Smooth muscle cell (in vitro differentiated cells): Measurements from ENCODE around the gene OR2B2. TPM values are rescaled to one million over a fixed set of nuclear protein-coding genes. Genes with fewer than 3 reads are reported as not detected.
A peak's percentile ranks its signal among the peaks of the same experiment; 100 is the strongest.
"Not testable (repeated sequence)": the region's sequence is repeated elsewhere in the genome, so short reads cannot be mapped to it uniquely, and the experiment has no call there.

ENCODE experiments used
- DNase-seq: peaks from one replicate; lab custom pipeline; 2025; ENCODE audit not compliant: unreplicated experiment; lab: John Stamatoyannopoulos, UW
- H2AFZ ChIP-seq: fragments of 200-600 bp; sonication (generic); 2 replicates; pipeline ENCODE4 v1.6.0; 2016; ENCODE audit warnings: antibody characterized with exemption, low read depth, mild to moderate bottlenecking
- H3F3A ChIP-seq: fragments of 200-600 bp; sonication (generic); 2 replicates; pipeline ENCODE4 v1.6.0; 2017; ENCODE audit warnings: antibody characterized with exemption, low read depth
- H3K27ac ChIP-seq: fragments of 200-600 bp; sonication (generic); 2 replicates; pipeline ENCODE4 v1.5.1; 2016; ENCODE audit warnings: low read depth, mild to moderate bottlenecking
- H3K27me3 ChIP-seq: fragments of 200-600 bp; sonication (generic); 2 replicates; pipeline ENCODE4 v1.6.1; 2016; ENCODE audit warnings: low read depth, mild to moderate bottlenecking
- H3K36me3 ChIP-seq: fragments of 200-600 bp; sonication (generic); 2 replicates; pipeline ENCODE4 v1.5.1; 2016; ENCODE audit warnings: low read depth
- H3K4me1 ChIP-seq: fragments of 200-600 bp; sonication (generic); 2 replicates; pipeline ENCODE4 v1.5.1; 2016; ENCODE audit warnings: low read depth
- H3K4me2 ChIP-seq: fragments of 200-600 bp; sonication (generic); 2 replicates; pipeline ENCODE4 v1.6.0; 2016; ENCODE audit warnings: mild to moderate bottlenecking
- H3K4me3 ChIP-seq: fragments of 200-600 bp; sonication (generic); 2 replicates; pipeline ENCODE4 v1.5.1; 2016; ENCODE audit warnings: mild to moderate bottlenecking
- H3K79me2 ChIP-seq: fragments of 200-600 bp; sonication (generic); 2 replicates; pipeline ENCODE4 v1.6.0; 2016; ENCODE audit warnings: low read depth, mild to moderate bottlenecking
- H3K9ac ChIP-seq: fragments of 200-600 bp; sonication (generic); 2 replicates; pipeline ENCODE4 v1.6.0; 2016; ENCODE audit warnings: low read depth
- H3K9me3 ChIP-seq: fragments of 200-600 bp; sonication (generic); replicated peaks from 2 replicates; pipeline ENCODE4 v1.5.1; 2016; ENCODE audit warnings: low read depth
- H4K20me1 ChIP-seq: fragments of 200-600 bp; sonication (generic); 2 replicates; pipeline ENCODE4 v1.6.0; 2016; ENCODE audit warnings: low read depth
- CTCF ChIP-seq: fragments of 200-600 bp; sonication (generic); IDR thresholded peaks from 2 replicates; pipeline ENCODE4 v1.5.1; 2017; ENCODE audit warnings: borderline replicate concordance, mild to moderate bottlenecking, antibody characterized with exemption; ENCODE audit not compliant: insufficient read depth, poor library complexity, severe bottlenecking
- WGBS: methylation state at CpG from one replicate; pipeline ENCODE4 v1.1.7; 2016; ENCODE audit warnings: low lambda C conversion rate; 5-methylcytosine and 5-hydroxymethylcytosine counted together
- polyA plus RNA-seq: library from polyadenylated mRNA; unstranded; fragments of >200 nt; fragmentation: Nextera tagmentation; extraction: Ambion mirVana; gene quantifications from 2 replicates; pipeline ENCODE4 v1.2.1, GENCODE V29; 2016
- total RNA-seq: library from RNA; depleted of rRNA; stranded (reverse); fragments of >200 nt; gene quantifications from 2 replicates; pipeline ENCODE4 v1.2.3, GENCODE V29; 2014

The OR2B2 gene
- total and polyA plus RNA-seq, 2 experiments from 2014 or later: not detected

- WGBS: under 1% methylated on average over 38 of the region's 38 CpGs
- Histone ChIP-seq H3K4me1 (no peaks in the 10 kb centered on the region), H3K9ac (peak overlapping the region; percentile 81), H3F3A (peaks cover 5% of the 10 kb centered on the region), H3K9me3 (no peaks in the 10 kb centered on the region), H3K27ac (peak overlapping the region; percentile 91), H3K4me2 (peak overlapping the region; percentile 98), H3K79me2 (no peaks in the 10 kb centered on the region), H3K4me3 (peak overlapping the region; percentile 98), H3K27me3 (no peaks in the 10 kb centered on the region), H2AFZ (peak overlapping the region; percentile 98), H3K36me3 (no peaks in the 10 kb centered on the region), H4K20me1 (no peaks in the 10 kb centered on the region)
- peak; percentile 72 for DNase-seq
- no peak for TF ChIP-seq CTCF
Measured at GRCh38 chr6:27902335-27903314, 9.6 kb downstream of the OR2B2 start.

- Histone ChIP-seq H3K4me2 (peak overlapping the region; percentile 98), H3K27me3 (no peaks in the 10 kb centered on the region), H3K4me3 (peak overlapping the region; percentile 98), H2AFZ (no peak overlapping the region), H3F3A (peaks cover 5% of the 10 kb centered on the region), H3K9me3 (no peaks in the 10 kb centered on the region), H3K9ac (no peak overlapping the region), H3K27ac (no peak overlapping the region), H3K36me3 (no peaks in the 10 kb centered on the region), H3K4me1 (no peaks in the 10 kb centered on the region), H4K20me1 (no peaks in the 10 kb centered on the region), H3K79me2 (no peaks in the 10 kb centered on the region)
- TF ChIP-seq CTCF: no peak
- DNase-seq: no peak
- 82% methylated on average over 8 of the region's 8 CpGs for WGBS
Measured at GRCh38 chr6:27901801-27902200, 10.4 kb downstream of the OR2B2 start.

GRCh38 chr6:27900197-27900596 lies 12.0 kb downstream of the OR2B2 start:
- not testable (repeated sequence) for H3K36me3 ChIP-seq, H4K20me1 ChIP-seq, H2AFZ ChIP-seq, H3F3A ChIP-seq, H3K4me1 ChIP-seq, H3K9ac ChIP-seq, H3K9me3 ChIP-seq, H3K79me2 ChIP-seq, H3K4me2 ChIP-seq, H3K27ac ChIP-seq, H3K4me3 ChIP-seq, DNase-seq, H3K27me3 ChIP-seq
- 93% methylated on average over 7 of the region's 7 CpGs for WGBS

GRCh38 chr6:27899543-27899942 lies 12.7 kb downstream of the OR2B2 start:
- no peaks in the 10 kb centered on the region for H3K9me3 ChIP-seq
- H3K27ac ChIP-seq: no peak overlapping the region
- no peak for DNase-seq
- H3K9ac ChIP-seq: no peak overlapping the region
- no peak overlapping the region for H3K4me3 ChIP-seq
- no peaks in the 10 kb centered on the region for H3K79me2 ChIP-seq
- H2AFZ ChIP-seq: no peak overlapping the region
- peaks cover 8% of the 10 kb centered on the region for H3F3A ChIP-seq
- no peak overlapping the region for H3K4me2 ChIP-seq
- no peaks in the 10 kb centered on the region for H3K36me3 ChIP-seq
- no peaks in the 10 kb centered on the region for H3K27me3 ChIP-seq
- TF ChIP-seq CTCF: no peak
- H4K20me1 ChIP-seq: no peaks in the 10 kb centered on the region
- H3K4me1 ChIP-seq: no peaks in the 10 kb centered on the region
